ENCODE data around the gene CNGB1. TPM values are rescaled to one million over a fixed set of nuclear protein-coding genes. Genes with fewer than 3 reads are reported as not detected.

Gene CNGB1
- polyA plus RNA-seq, 1 donor from 2014 or later: 20.7 TPM

GRCh38 chr16:57845115-57845514 lies 125.8 kb downstream of the CNGB1 start:
- TF ChIP-seq POLR2AphosphoS5 (IDR thresholded peaks at IDR 0.05) (no peak), TAF1 (IDR thresholded peaks at IDR 0.05; ENCODE audit: low read depth) (no peak), SMC3 (conservative IDR thresholded peaks at IDR 0.05; ENCODE audit: poor library complexity) (no peak), REST (IDR thresholded peaks at IDR 0.05; ENCODE audit: borderline replicate concordance) (no peak), EZH2 (IDR thresholded peaks at IDR 0.05; ENCODE audit: borderline replicate concordance, insufficient read depth, low read length, poor library complexity, severe bottlenecking) (no peak), EP300 (conservative IDR thresholded peaks at IDR 0.05; ENCODE audit: poor library complexity, severe bottlenecking) (no peak), RAD21 (conservative IDR thresholded peaks at IDR 0.05) (no peak), CTCF (IDR thresholded peaks at IDR 0.05; ENCODE audit: poor library complexity, severe bottlenecking) (no peak), MXI1 (conservative IDR thresholded peaks at IDR 0.05; ENCODE audit: poor library complexity, severe bottlenecking) (no peak)
- Histone ChIP-seq H3K27ac (ENCODE audit: low read length) (no peak overlapping the region), H3K9ac (ENCODE audit: low read length) (no peak overlapping the region), H3K36me3 (ENCODE audit: insufficient read depth, low read length) (no peaks in the 10 kb centered on the region), H3K27me3 (ENCODE audit: insufficient read depth, low read depth, low read length) (peaks cover 8% of the 10 kb centered on the region), H3K4me2 (ENCODE audit: low read length) (no peak overlapping the region), H2AFZ (ENCODE audit: low read depth, low read length) (no peak overlapping the region), H4K20me1 (ENCODE audit: insufficient read depth) (no peaks in the 10 kb centered on the region), H3K9me3 (ENCODE audit: low read length) (no peaks in the 10 kb centered on the region), H3F3A (ENCODE audit: insufficient read depth, low read length, poor library complexity, severe bottlenecking) (no peaks in the 10 kb centered on the region), H3K79me2 (replicated peaks; ENCODE audit: insufficient read depth, low read length) (no peaks in the 10 kb centered on the region), H3K4me3 (ENCODE audit: low read length) (no peak overlapping the region), H3K9me2 (ENCODE audit: insufficient read depth, low read length) (no peaks in the 10 kb centered on the region)

- H3K27ac ChIP-seq (ENCODE audit: low read length): no peak overlapping the region
- no peak overlapping the region for H2AFZ ChIP-seq (ENCODE audit: low read depth, low read length)
- H3K9me2 ChIP-seq (ENCODE audit: insufficient read depth, low read length): no peaks in the 10 kb centered on the region
- H3F3A ChIP-seq (ENCODE audit: insufficient read depth, low read length, poor library complexity, severe bottlenecking): no peaks in the 10 kb centered on the region
- TF ChIP-seq TAF1 (IDR thresholded peaks at IDR 0.05; ENCODE audit: low read depth) (no peak), SMC3 (conservative IDR thresholded peaks at IDR 0.05; ENCODE audit: poor library complexity) (no peak), EZH2 (IDR thresholded peaks at IDR 0.05; ENCODE audit: borderline replicate concordance, insufficient read depth, low read length, poor library complexity, severe bottlenecking) (no peak), MXI1 (conservative IDR thresholded peaks at IDR 0.05; ENCODE audit: poor library complexity, severe bottlenecking) (no peak), POLR2AphosphoS5 (IDR thresholded peaks at IDR 0.05) (no peak), CTCF (IDR thresholded peaks at IDR 0.05; ENCODE audit: poor library complexity, severe bottlenecking) (no peak), REST (IDR thresholded peaks at IDR 0.05; ENCODE audit: borderline replicate concordance) (no peak), RAD21 (conservative IDR thresholded peaks at IDR 0.05) (no peak), EP300 (conservative IDR thresholded peaks at IDR 0.05; ENCODE audit: poor library complexity, severe bottlenecking) (no peak)
- no peak overlapping the region for H3K4me2 ChIP-seq (ENCODE audit: low read length)
- no peaks in the 10 kb centered on the region for H3K9me3 ChIP-seq (ENCODE audit: low read length)
- H3K27me3 ChIP-seq (ENCODE audit: insufficient read depth, low read depth, low read length): peaks cover 8% of the 10 kb centered on the region
- no peak overlapping the region for H3K4me3 ChIP-seq (ENCODE audit: low read length)
- H3K36me3 ChIP-seq (ENCODE audit: insufficient read depth, low read length): no peaks in the 10 kb centered on the region
- H3K79me2 ChIP-seq (replicated peaks; ENCODE audit: insufficient read depth, low read length): no peaks in the 10 kb centered on the region
- no peaks in the 10 kb centered on the region for H4K20me1 ChIP-seq (ENCODE audit: insufficient read depth)
- no peak overlapping the region for H3K9ac ChIP-seq (ENCODE audit: low read length)
Measured at GRCh38 chr16:57844416-57845030, 126.4 kb downstream of the CNGB1 start.

Data from neural cell (in vitro differentiated cells).